K562 (cell line): Measurements from ENCODE around the gene MPV17L2. TPM values are rescaled to one million over a fixed set of nuclear protein-coding genes. Genes with fewer than 3 reads are reported as not detected.

Source experiments
- ATF1 ChIP-seq, 2 experiments: fragments of 450-650 bp in 1 of 2; IDR thresholded peaks; 2 replicates each; pipeline ENCODE4 v1.6.1; 2016; ENCODE audit warnings: missing compliant biosample characterization in 1 of 2, missing genetic modification characterization in 1 of 2
- GABPB1 ChIP-seq: sonication (generic); formaldehyde crosslinking; IDR thresholded peaks from 2 replicates; pipeline ENCODE4 v1.8.0; 2022; ENCODE audit warnings: mild to moderate bottlenecking, missing genetic modification reagents
- GTF2F1 ChIP-seq: IDR thresholded peaks from 2 replicates; pipeline ENCODE4 v1.6.1; 2011; ENCODE audit warnings: low read depth, low read length, improper control_type of control experiment
- JUND ChIP-seq, 2 experiments: IDR thresholded peaks; 2 replicates in 1 of 2; 3 replicates in 1 of 2; pipeline ENCODE4 v1.6.1; 2011; ENCODE audit warnings: borderline replicate concordance in 2 of 2, low read depth in 2 of 2, low read length in 2 of 2, improper control_type of control experiment in 1 of 2, missing biosample characterization in 1 of 2, missing genetic modification characterization in 1 of 2, missing genetic modification reagents in 1 of 2
- LCOR ChIP-seq: sonication (generic); formaldehyde crosslinking; IDR thresholded peaks from 2 replicates; pipeline ENCODE4 v1.8.0; 2022; ENCODE audit warnings: mild to moderate bottlenecking, missing genetic modification reagents
- MCM5 ChIP-seq: fragments of 450-650 bp; IDR thresholded peaks from 2 replicates; pipeline ENCODE4 v1.6.1; 2016; ENCODE audit warnings: low read depth
- MTF1 ChIP-seq: fragments of 250-450 bp; sonication (Bioruptor Pico); IDR thresholded peaks from 2 replicates; pipeline ENCODE4 v1.9.0; 2021; ENCODE audit warnings: moderate library complexity, mild to moderate bottlenecking, inconsistent platforms, borderline replicate concordance
- NR1H2 ChIP-seq: sonication (generic); formaldehyde crosslinking; IDR thresholded peaks from 2 replicates; pipeline ENCODE4 v1.4.0; 2020; ENCODE audit warnings: mild to moderate bottlenecking, missing genetic modification reagents
- NUFIP1 ChIP-seq: fragments of 450-650 bp; IDR thresholded peaks from 2 replicates; pipeline ENCODE4 v1.6.1; 2018; ENCODE audit not compliant: partially characterized antibody
- POLR2AphosphoS2 ChIP-seq: IDR thresholded peaks from 2 replicates; pipeline ENCODE4 v1.6.1; 2012; ENCODE audit warnings: low read length, improper control_type of control experiment
- RBM34 ChIP-seq: fragments of 200-400 bp; formaldehyde crosslinking; IDR thresholded peaks from 2 replicates; pipeline ENCODE4 v1.6.1; 2018; ENCODE audit warnings: low read length, borderline replicate concordance; ENCODE audit not compliant: insufficient read depth
- ZNF551 ChIP-seq: fragments of 250-450 bp; sonication (Bioruptor Pico); IDR thresholded peaks from 2 replicates; pipeline ENCODE4 v1.5.0; 2021; ENCODE audit warnings: mild to moderate bottlenecking, moderate library complexity
- polyA plus RNA-seq, 8 experiments: library from polyadenylated mRNA; depleted of rRNA in 4 of 8; stranded (reverse) in 5 of 8; unstranded in 3 of 8; fragments of >200 nt; fragmentation: Nextera tagmentation in 2 of 8; fragmentation: Illumina TruSeq in 1 of 8; extraction: Ambion mirVana in 2 of 8; extraction: Trizol in 1 of 8; gene quantifications; 2 replicates each; pipeline versions ENCODE4 v1.2.1 to v1.2.3, GENCODE V29; 2011 to 2014; ENCODE audit warnings: inconsistent platforms in 1 of 8, missing spikeins in 1 of 8
- total RNA-seq, 7 experiments: library from RNA; depleted of rRNA in 6 of 7; stranded (reverse); fragments of >200 nt in 6 of 7; fragmentation: Illumina TruSeq in 2 of 7; extraction: Trizol in 2 of 7; gene quantifications; 2 replicates each; pipeline versions ENCODE4 v1.2.1 to v1.2.3, GENCODE V29; 2011 to 2021; ENCODE audit warnings: low replicate concordance in 1 of 7
- TF ChIP-seq, protein P1 (sequence below), 2 experiments: fragments of 450-650 bp in 1 of 2; sonication (generic) in 1 of 2; formaldehyde crosslinking in 1 of 2; IDR thresholded peaks; 2 replicates each; pipeline versions ENCODE4 v1.7.1 to v1.9.0; 2016 to 2022; ENCODE audit warnings: inconsistent platforms in 1 of 2, mild to moderate bottlenecking in 1 of 2, missing genetic modification reagents in 1 of 2
- TF ChIP-seq, protein P2 (sequence below): fragments of 250-450 bp; sonication (Bioruptor Pico); IDR thresholded peaks from 2 replicates; pipeline ENCODE4 v1.8.0; 2022; ENCODE audit warnings: moderate library complexity, mild to moderate bottlenecking, inconsistent platforms
- TF ChIP-seq, protein P3 (sequence below): fragments of 250-450 bp; sonication (Bioruptor Pico); IDR thresholded peaks from 2 replicates; pipeline ENCODE4 v1.4.0; 2020; ENCODE audit warnings: mild to moderate bottlenecking

Gene MPV17L2
- total and polyA plus RNA-seq, 9 of the 15 experiments (the other 6 are each of a cell fraction or from before 2014, with no cell fraction given): 10.6 to 60.2 (median 28.5) TPM

DNA sequence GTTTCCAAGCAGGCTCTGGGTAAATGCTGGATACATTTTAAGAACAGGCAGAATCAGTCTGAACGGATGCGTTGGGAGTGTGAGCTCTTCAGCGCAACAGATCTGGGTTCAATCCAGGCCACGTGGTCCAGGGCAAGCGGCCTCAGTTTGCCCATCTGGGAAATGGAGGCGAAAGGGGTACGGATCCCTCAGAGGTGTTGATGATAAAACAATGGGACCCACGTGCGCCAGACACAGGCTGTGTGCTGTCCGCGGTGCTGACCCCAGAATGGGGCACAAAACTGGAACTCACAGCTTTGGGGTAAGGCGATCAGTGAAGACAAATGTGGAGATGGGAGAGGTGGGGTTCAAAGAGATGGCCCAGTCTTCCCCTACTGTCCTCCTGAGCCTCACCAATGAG, 46.3 kb downstream of the MPV17L2 start (continued):
- TF ChIP-seq, protein P1, sequence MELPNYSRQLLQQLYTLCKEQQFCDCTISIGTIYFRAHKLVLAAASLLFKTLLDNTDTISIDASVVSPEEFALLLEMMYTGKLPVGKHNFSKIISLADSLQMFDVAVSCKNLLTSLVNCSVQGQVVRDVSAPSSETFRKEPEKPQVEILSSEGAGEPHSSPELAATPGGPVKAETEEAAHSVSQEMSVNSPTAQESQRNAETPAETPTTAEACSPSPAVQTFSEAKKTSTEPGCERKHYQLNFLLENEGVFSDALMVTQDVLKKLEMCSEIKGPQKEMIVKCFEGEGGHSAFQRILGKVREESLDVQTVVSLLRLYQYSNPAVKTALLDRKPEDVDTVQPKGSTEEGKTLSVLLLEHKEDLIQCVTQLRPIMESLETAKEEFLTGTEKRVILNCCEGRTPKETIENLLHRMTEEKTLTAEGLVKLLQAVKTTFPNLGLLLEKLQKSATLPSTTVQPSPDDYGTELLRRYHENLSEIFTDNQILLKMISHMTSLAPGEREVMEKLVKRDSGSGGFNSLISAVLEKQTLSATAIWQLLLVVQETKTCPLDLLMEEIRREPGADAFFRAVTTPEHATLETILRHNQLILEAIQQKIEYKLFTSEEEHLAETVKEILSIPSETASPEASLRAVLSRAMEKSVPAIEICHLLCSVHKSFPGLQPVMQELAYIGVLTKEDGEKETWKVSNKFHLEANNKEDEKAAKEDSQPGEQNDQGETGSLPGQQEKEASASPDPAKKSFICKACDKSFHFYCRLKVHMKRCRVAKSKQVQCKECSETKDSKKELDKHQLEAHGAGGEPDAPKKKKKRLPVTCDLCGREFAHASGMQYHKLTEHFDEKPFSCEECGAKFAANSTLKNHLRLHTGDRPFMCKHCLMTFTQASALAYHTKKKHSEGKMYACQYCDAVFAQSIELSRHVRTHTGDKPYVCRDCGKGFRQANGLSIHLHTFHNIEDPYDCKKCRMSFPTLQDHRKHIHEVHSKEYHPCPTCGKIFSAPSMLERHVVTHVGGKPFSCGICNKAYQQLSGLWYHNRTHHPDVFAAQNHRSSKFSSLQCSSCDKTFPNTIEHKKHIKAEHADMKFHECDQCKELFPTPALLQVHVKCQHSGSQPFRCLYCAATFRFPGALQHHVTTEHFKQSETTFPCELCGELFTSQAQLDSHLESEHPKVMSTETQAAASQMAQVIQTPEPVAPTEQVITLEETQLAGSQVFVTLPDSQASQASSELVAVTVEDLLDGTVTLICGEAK (IDR thresholded peaks at IDR 0.05): no peak
- TF ChIP-seq, protein P1 (CRISPR knock-in tag; IDR thresholded peaks at IDR 0.05): peak; percentile 29; the same call in 1 of the 2 replicates
- TF ChIP-seq ZNF551 (no peak), GABPB1 (CRISPR knock-in tag) (peak; percentile 37), LCOR (CRISPR knock-in tag) (no peak), MCM5 (no peak), NUFIP1 (no peak), GTF2F1 (no peak), RBM34 (no peak), ATF1 (CRISPR knock-in tag; IDR thresholded peaks at IDR 0.05) (no peak), ATF1 (tag; IDR thresholded peaks at IDR 0.05) (no peak), NR1H2 (CRISPR knock-in tag) (no peak), MTF1 (CRISPR knock-in tag) (no peak), POLR2AphosphoS2 (no peak), JUND (IDR thresholded peaks at IDR 0.05; ENCODE audit: borderline replicate concordance, low read depth, low read length) (no peak), JUND (tag; IDR thresholded peaks at IDR 0.05; ENCODE audit: borderline replicate concordance, low read depth, low read length) (peak; percentile 95; the same call in 2 of the 3 replicates)
- TF ChIP-seq, protein P2, sequence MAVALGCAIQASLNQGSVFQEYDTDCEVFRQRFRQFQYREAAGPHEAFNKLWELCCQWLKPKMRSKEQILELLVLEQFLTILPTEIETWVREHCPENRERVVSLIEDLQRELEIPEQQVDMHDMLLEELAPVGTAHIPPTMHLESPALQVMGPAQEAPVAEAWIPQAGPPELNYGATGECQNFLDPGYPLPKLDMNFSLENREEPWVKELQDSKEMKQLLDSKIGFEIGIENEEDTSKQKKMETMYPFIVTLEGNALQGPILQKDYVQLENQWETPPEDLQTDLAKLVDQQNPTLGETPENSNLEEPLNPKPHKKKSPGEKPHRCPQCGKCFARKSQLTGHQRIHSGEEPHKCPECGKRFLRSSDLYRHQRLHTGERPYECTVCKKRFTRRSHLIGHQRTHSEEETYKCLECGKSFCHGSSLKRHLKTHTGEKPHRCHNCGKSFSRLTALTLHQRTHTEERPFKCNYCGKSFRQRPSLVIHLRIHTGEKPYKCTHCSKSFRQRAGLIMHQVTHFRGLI (CRISPR knock-in tag): no peak
- TF ChIP-seq, protein P3, sequence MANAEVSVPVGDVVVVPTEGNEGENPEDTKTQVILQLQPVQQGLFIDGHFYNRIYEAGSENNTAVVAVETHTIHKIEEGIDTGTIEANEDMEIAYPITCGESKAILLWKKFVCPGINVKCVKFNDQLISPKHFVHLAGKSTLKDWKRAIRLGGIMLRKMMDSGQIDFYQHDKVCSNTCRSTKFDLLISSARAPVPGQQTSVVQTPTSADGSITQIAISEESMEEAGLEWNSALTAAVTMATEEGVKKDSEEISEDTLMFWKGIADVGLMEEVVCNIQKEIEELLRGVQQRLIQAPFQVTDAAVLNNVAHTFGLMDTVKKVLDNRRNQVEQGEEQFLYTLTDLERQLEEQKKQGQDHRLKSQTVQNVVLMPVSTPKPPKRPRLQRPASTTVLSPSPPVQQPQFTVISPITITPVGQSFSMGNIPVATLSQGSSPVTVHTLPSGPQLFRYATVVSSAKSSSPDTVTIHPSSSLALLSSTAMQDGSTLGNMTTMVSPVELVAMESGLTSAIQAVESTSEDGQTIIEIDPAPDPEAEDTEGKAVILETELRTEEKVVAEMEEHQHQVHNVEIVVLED (CRISPR knock-in tag): no peak
